ENCODE measurements around the gene RCAN3.

The RCAN3 gene

DNA sequence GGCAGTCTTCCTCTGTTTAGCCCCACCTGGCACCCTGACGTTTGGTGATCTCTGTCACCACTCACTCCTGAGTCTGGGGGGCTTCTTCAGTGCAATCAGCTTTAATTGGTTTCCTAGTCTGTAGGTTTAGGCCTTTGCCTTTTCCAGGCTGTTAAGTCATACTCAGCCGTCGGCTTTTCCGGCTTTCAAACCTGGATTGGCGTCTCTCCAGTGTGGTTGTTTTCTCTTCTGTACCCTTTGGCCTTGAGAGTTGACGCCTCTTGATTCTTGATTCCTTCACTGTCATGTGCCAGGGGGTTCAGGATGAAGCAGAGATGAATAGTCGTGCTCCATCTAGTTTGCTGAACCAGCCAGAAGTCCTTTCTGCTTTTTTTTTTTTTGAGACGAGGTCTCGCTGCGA is 78.1 kb downstream of the RCAN3 start:
- Histone ChIP-seq H3K36me3 (ENCODE audit: control insufficient read depth, insufficient read depth, low read length) (no peaks in the 10 kb centered on the region), H3K27ac (ENCODE audit: low read depth, low read length) (no peak overlapping the region), H3K27me3 (ENCODE audit: control insufficient read depth, insufficient read depth, low read length) (peaks cover 8% of the 10 kb centered on the region; the same call in 1 of the 2 replicates), H3K9me3 (ENCODE audit: control insufficient read depth, insufficient read depth, low read depth, low read length) (no peaks in the 10 kb centered on the region), H3K4me3 (ENCODE audit: low read depth, low read length) (no peak overlapping the region), H3K4me1 (ENCODE audit: control insufficient read depth, insufficient read depth, low read length) (no peaks in the 10 kb centered on the region), H3K9ac (ENCODE audit: low read length) (no peak overlapping the region)

DNA sequence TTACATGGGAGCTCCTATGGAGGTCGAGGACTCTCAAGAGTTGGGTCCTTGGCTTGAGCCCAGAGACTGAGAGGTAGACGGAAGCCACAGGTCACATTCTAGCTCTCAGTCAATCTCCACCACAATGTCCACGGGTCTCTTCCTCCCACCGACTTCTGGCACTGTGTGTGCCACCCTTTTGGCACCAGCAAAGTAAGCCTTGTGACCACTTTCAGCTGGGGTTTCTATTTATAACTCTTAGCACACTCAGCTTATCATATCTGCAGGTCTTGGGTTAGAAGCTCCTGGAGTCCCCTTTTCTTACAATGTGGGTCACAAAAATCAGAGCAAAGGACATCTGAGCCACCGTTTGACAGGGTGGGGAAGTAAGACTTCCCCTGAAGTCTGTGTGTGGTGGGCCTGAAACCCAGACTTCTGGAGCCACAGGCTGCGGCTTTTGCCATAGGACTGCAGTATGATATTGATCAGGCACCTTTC is 81.6 kb downstream of the RCAN3 start:
- Histone ChIP-seq H3K36me3 (ENCODE audit: control insufficient read depth, insufficient read depth, low read length) (no peaks in the 10 kb centered on the region), H3K4me1 (ENCODE audit: control insufficient read depth, insufficient read depth, low read length) (no peaks in the 10 kb centered on the region), H3K9ac (ENCODE audit: low read length) (no peak overlapping the region), H3K9me3 (ENCODE audit: control insufficient read depth, insufficient read depth, low read depth, low read length) (no peaks in the 10 kb centered on the region), H3K4me3 (ENCODE audit: low read depth, low read length) (no peak overlapping the region), H3K27me3 (ENCODE audit: control insufficient read depth, insufficient read depth, low read length) (peaks cover 12% of the 10 kb centered on the region; the same call in 1 of the 2 replicates), H3K27ac (ENCODE audit: low read depth, low read length) (no peak overlapping the region)

DNA sequence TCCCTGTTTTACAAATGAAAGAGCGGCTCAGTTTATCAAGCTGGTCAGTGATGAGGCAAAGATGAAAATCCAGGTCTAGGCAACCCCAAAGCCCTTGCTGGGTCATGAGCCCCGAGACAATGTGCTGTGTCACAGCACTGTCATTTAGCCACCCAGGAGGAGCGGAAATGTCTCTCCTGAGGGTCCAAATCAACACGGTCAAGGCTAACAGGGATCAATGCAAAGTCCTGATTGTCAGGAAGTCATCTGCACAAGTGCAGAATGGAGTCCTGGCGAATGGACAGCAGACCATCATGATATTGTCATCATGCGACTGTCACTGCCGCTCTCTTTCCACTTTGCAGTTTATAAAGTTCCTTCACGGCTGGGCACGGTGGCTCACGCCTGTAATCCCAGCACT is 83.5 kb downstream of the RCAN3 start:
- no peak overlapping the region for H3K27ac ChIP-seq (ENCODE audit: low read depth, low read length)
- H3K27me3 ChIP-seq (ENCODE audit: control insufficient read depth, insufficient read depth, low read length): peaks cover 12% of the 10 kb centered on the region; the same call in 1 of the 2 replicates
- no peak overlapping the region for H3K4me3 ChIP-seq (ENCODE audit: low read depth, low read length)
- no peak overlapping the region for H3K9ac ChIP-seq (ENCODE audit: low read length)
- H3K9me3 ChIP-seq (ENCODE audit: control insufficient read depth, insufficient read depth, low read depth, low read length): no peaks in the 10 kb centered on the region
- H3K36me3 ChIP-seq (ENCODE audit: control insufficient read depth, insufficient read depth, low read length): no peaks in the 10 kb centered on the region
- no peaks in the 10 kb centered on the region for H3K4me1 ChIP-seq (ENCODE audit: control insufficient read depth, insufficient read depth, low read length)

DNA sequence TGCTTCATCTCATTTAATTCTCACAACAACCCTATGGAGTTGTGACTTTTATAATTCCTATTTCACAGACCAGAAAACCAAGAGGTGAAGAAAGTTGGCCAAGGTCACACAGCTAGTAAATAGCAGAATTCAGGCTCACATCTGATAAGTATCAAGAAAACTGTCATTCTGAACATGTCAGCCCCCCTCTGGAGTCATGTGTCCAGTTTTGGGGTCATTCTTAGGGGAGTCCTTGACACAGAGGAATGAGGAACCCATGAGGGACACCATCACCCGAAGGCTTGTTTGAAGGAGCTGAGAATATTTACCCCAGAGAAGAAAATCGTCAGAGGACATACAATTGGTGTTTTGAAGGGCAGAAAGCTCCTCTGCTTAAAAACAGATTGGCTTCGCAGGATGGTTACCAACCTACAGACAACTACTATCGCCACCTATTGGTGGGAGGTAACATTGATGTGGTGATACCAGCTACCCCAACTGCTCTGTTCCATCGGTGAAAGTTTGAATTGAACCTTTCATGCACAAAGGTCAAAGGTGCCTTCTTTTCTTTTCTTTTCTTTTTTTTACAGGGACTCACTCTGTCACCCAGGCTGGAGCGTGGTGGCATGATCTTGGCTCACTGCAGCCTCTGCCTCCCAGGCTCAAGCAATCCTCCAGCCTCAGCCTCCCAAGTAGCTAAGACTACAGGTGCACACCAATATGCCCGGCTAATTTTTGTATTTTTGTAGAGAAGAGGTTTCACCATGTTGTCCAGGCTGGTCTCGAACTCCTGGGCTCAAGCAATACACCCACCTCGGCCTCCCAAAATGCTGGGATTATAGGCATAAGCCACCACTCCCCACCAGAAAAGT is 84.6 kb downstream of the RCAN3 start:
- no peaks in the 10 kb centered on the region for H3K9me3 ChIP-seq (ENCODE audit: control insufficient read depth, insufficient read depth, low read depth, low read length)
- H3K27me3 ChIP-seq (ENCODE audit: control insufficient read depth, insufficient read depth, low read length): peaks cover 12% of the 10 kb centered on the region; the same call in 1 of the 2 replicates
- no peak overlapping the region for H3K4me3 ChIP-seq (ENCODE audit: low read depth, low read length)
- no peak overlapping the region for H3K9ac ChIP-seq (ENCODE audit: low read length)
- H3K36me3 ChIP-seq (ENCODE audit: control insufficient read depth, insufficient read depth, low read length): no peaks in the 10 kb centered on the region
- H3K4me1 ChIP-seq (ENCODE audit: control insufficient read depth, insufficient read depth, low read length): no peaks in the 10 kb centered on the region
- no peak overlapping the region for H3K27ac ChIP-seq (ENCODE audit: low read depth, low read length)

DNA sequence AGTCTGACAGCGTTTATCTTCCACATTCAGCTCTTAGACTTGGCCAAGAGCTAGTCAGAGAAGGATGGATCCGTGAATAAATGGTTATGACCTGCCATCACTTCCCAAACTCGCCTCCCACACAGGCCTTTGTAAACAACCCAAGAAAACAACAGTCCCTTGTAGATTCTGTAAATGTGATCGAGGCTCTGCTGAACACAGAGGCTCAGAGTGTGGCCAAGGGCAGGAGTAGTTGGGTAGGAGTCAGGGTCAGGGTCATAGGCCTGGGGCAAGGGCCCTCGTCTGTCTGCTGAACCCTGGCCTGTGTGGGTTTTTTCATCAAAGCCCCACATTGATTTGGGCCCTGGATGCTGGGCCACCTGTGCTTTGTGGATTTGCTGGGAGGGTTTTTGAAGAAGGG is 85.9 kb downstream of the RCAN3 start:
- Histone ChIP-seq H3K9ac (ENCODE audit: low read length) (no peak overlapping the region), H3K4me3 (ENCODE audit: low read depth, low read length) (no peak overlapping the region), H3K27ac (ENCODE audit: low read depth, low read length) (no peak overlapping the region), H3K36me3 (ENCODE audit: control insufficient read depth, insufficient read depth, low read length) (no peaks in the 10 kb centered on the region), H3K4me1 (ENCODE audit: control insufficient read depth, insufficient read depth, low read length) (no peaks in the 10 kb centered on the region), H3K27me3 (ENCODE audit: control insufficient read depth, insufficient read depth, low read length) (peaks cover 12% of the 10 kb centered on the region; the same call in 1 of the 2 replicates), H3K9me3 (ENCODE audit: control insufficient read depth, insufficient read depth, low read depth, low read length) (no peaks in the 10 kb centered on the region)

DNA sequence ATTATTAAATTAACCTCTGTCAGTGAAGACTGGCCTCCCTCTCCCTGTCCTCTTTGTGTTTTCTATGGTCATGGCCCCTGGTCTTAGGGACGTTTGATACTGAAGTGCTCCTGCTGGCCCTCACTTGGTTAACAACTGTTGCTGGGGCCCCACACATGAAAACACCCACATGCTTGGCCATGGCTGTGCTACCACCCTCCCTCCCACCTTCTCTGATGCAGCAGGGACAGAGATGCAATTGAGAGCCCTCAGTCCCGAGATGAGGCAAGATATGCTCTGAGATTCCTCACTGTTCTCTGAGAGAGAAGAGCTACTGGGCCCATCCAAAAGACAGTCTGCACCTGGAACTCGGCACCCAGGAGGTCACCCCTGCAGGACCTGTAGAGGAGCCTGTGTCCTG is 86.6 kb downstream of the RCAN3 start:
- Histone ChIP-seq H3K9me3 (ENCODE audit: control insufficient read depth, insufficient read depth, low read depth, low read length) (no peaks in the 10 kb centered on the region), H3K36me3 (ENCODE audit: control insufficient read depth, insufficient read depth, low read length) (no peaks in the 10 kb centered on the region), H3K9ac (ENCODE audit: low read length) (no peak overlapping the region), H3K27me3 (ENCODE audit: control insufficient read depth, insufficient read depth, low read length) (peaks cover 12% of the 10 kb centered on the region; the same call in 1 of the 2 replicates), H3K4me1 (ENCODE audit: control insufficient read depth, insufficient read depth, low read length) (no peaks in the 10 kb centered on the region), H3K27ac (ENCODE audit: low read depth, low read length) (no peak overlapping the region), H3K4me3 (ENCODE audit: low read depth, low read length) (no peak overlapping the region)

Data from HUES6 (cell line).